Measurements from ENCODE around the gene CIT. TPM values are rescaled to one million over a fixed set of nuclear protein-coding genes. Genes with fewer than 3 reads are reported as not detected.

The CIT gene
- total RNA-seq, 1 donor from 2014 or later, result 20.6 TPM

- peaks cover 0 to 37% of the 10 kb centered on the region in 2 donors for H3K36me3 ChIP-seq
- TF ChIP-seq CTCF (IDR thresholded peaks at IDR 0.05) (no peak), POLR2A (IDR thresholded peaks at IDR 0.05) (no peak), POLR2AphosphoS5 (IDR thresholded peaks at IDR 0.05; ENCODE audit: insufficient read depth in 1 of 2, low read depth in 1 of 2) (no peak)
- H3K4me3 ChIP-seq, result no peak overlapping the region
- H3K27me3 ChIP-seq, result no peaks in the 10 kb centered on the region
- peaks cover 32% of the 10 kb centered on the region for H3K4me1 ChIP-seq
- intact Hi-C loops (cut with DNase I), result no loop called here
- no peaks in the 10 kb centered on the region for H3K9me3 ChIP-seq
- no peak for DNase-seq (ENCODE audit: extremely low spot score in 2 of 2)
- no peak overlapping the region for H3K27ac ChIP-seq
These were observed 206.1 kb downstream of the CIT start for GRCh38 chr12:119671070-119671469.

- H3K4me1 ChIP-seq, result peaks cover 32% of the 10 kb centered on the region
- no peak for DNase-seq (ENCODE audit: extremely low spot score in 2 of 2)
- no peaks in the 10 kb centered on the region for H3K9me3 ChIP-seq
- no peak overlapping the region for H3K4me3 ChIP-seq
- no peaks in the 10 kb centered on the region for H3K27me3 ChIP-seq
- no peak overlapping the region for H3K27ac ChIP-seq
- H3K36me3 ChIP-seq, result peaks cover 0 to 35% of the 10 kb centered on the region in 2 donors
- TF ChIP-seq CTCF (IDR thresholded peaks at IDR 0.05) (no peak), POLR2A (IDR thresholded peaks at IDR 0.05) (no peak), POLR2AphosphoS5 (IDR thresholded peaks at IDR 0.05; ENCODE audit: insufficient read depth in 1 of 2, low read depth in 1 of 2) (no peak)
- intact Hi-C loops (cut with DNase I), result no loop called here
These were observed 207.2 kb downstream of the CIT start for GRCh38 chr12:119669744-119670472.

GRCh38 chr12:119668324-119668841, 208.7 kb downstream of the CIT start:
- no peaks in the 10 kb centered on the region for H3K27me3 ChIP-seq
- H3K36me3 ChIP-seq, result peaks cover 0 to 19% of the 10 kb centered on the region in 2 donors
- no peak for TF ChIP-seq POLR2AphosphoS5 (IDR thresholded peaks at IDR 0.05; ENCODE audit: insufficient read depth in 1 of 2, low read depth in 1 of 2)
- TF ChIP-seq POLR2A (IDR thresholded peaks at IDR 0.05), result no peak
- no peak for TF ChIP-seq CTCF (IDR thresholded peaks at IDR 0.05)
- no peak for DNase-seq (ENCODE audit: extremely low spot score in 2 of 2)
- intact Hi-C loops (cut with DNase I), result no loop called here
- H3K4me1 ChIP-seq, result peaks cover 32% of the 10 kb centered on the region
- H3K9me3 ChIP-seq, result no peaks in the 10 kb centered on the region
- peak overlapping the region; percentile 76 to 93 for H3K4me3 ChIP-seq
- peak overlapping the region; percentile 85 for H3K27ac ChIP-seq

- intact Hi-C loops (cut with DNase I), result no loop called here
- peaks cover 32% of the 10 kb centered on the region for H3K4me1 ChIP-seq
- H3K9me3 ChIP-seq, result no peaks in the 10 kb centered on the region
- H3K36me3 ChIP-seq, result peaks cover 0 to 13% of the 10 kb centered on the region in 2 donors
- no peaks in the 10 kb centered on the region for H3K27me3 ChIP-seq
- peak within 1 kb of the TSS; percentile 76 to 93 for H3K4me3 ChIP-seq
- peak in 1 of 2 donors; percentile 96 for DNase-seq (ENCODE audit: extremely low spot score in 2 of 2)
- peak within 1 kb of the TSS; percentile 85 for H3K27ac ChIP-seq
- TF ChIP-seq POLR2A (IDR thresholded peaks at IDR 0.05) (peak in 1 of 2 donors; percentile 44), POLR2AphosphoS5 (IDR thresholded peaks at IDR 0.05; ENCODE audit: insufficient read depth in 1 of 2, low read depth in 1 of 2) (peak; percentile 91 to 92), CTCF (IDR thresholded peaks at IDR 0.05) (peak; percentile 35 to 92 (median 81))
These were observed 209.4 kb downstream of the CIT start, which contains the start of gene PRKAB1 for GRCh38 chr12:119667577-119668323. Gene PRKAB1 (plus strand): TSS chr12:119668133. CDS start chr12:119668245, 112 bp downstream.

Data from vagina (tissue), 2 donors.